Osteoblast (primary cell): Measurements from ENCODE around the gene RASSF5. TPM values are rescaled to one million over a fixed set of nuclear protein-coding genes. Genes with fewer than 3 reads are reported as not detected.

Source experiments
- DNase-seq: peaks from one replicate; pipeline ENCODE4 v3.0.0; 2011; ENCODE audit warnings: low spot score, mixed read lengths; ENCODE audit not compliant: insufficient read length; ENCODE audit errors: missing footprints
- H2AFZ ChIP-seq: 2 replicates; pipeline ENCODE4 v1.6.0; 2011; ENCODE audit warnings: mild to moderate bottlenecking, low read length
- H3K27ac ChIP-seq: 2 replicates; pipeline ENCODE4 v1.5.1; 2011; ENCODE audit warnings: mild to moderate bottlenecking, low read depth, low read length, moderate library complexity
- H3K27me3 ChIP-seq: 2 replicates; pipeline ENCODE4 v1.6.0; 2012; ENCODE audit warnings: mild to moderate bottlenecking, control low read depth, inconsistent platforms, low read length, moderate library complexity; ENCODE audit not compliant: insufficient read depth
- H3K36me3 ChIP-seq: 2 replicates; pipeline ENCODE4 v1.5.1; 2011; ENCODE audit warnings: mild to moderate bottlenecking, low read length, control low read depth, moderate library complexity; ENCODE audit not compliant: insufficient read depth
- H3K4me1 ChIP-seq: 2 replicates; pipeline ENCODE4 v1.5.1; 2011; ENCODE audit warnings: mild to moderate bottlenecking, low read length, control low read depth, moderate library complexity; ENCODE audit not compliant: insufficient read depth
- H3K4me2 ChIP-seq: 2 replicates; pipeline ENCODE4 v1.6.0; 2011; ENCODE audit warnings: mild to moderate bottlenecking, low read length; ENCODE audit not compliant: insufficient read depth
- H3K4me3 ChIP-seq: fragments of 200-600 bp; sonication (generic); 3 replicates; pipeline ENCODE4 v1.5.1; 2012; ENCODE audit warnings: mild to moderate bottlenecking, low read length, inconsistent platforms; ENCODE audit not compliant: insufficient read depth
- H3K79me2 ChIP-seq: 2 replicates; pipeline ENCODE4 v1.6.0; 2012; ENCODE audit warnings: mild to moderate bottlenecking, low read length, control low read depth, inconsistent platforms; ENCODE audit not compliant: insufficient read depth
- H3K9me3 ChIP-seq: 2 replicates; pipeline ENCODE4 v1.5.1; 2011; ENCODE audit warnings: low read depth, low read length, control low read depth
- H4K20me1 ChIP-seq: 2 replicates; pipeline ENCODE4 v1.6.0; 2012; ENCODE audit warnings: mild to moderate bottlenecking, low read length, control low read depth; ENCODE audit not compliant: insufficient read depth
- total RNA-seq: library from RNA; depleted of rRNA; stranded (reverse); fragments of >200 nt; gene quantifications from 2 replicates; pipeline ENCODE4 v1.2.3, GENCODE V29; 2012
- TF ChIP-seq, protein P1 (sequence below): IDR thresholded peaks from 2 replicates; pipeline ENCODE4 v1.5.1; 2011; ENCODE audit warnings: mild to moderate bottlenecking, low read depth, low read length, moderate library complexity; ENCODE audit errors: extremely low read depth

The RASSF5 gene
- total RNA-seq, 1 donor = 0.72 TPM

DNA sequence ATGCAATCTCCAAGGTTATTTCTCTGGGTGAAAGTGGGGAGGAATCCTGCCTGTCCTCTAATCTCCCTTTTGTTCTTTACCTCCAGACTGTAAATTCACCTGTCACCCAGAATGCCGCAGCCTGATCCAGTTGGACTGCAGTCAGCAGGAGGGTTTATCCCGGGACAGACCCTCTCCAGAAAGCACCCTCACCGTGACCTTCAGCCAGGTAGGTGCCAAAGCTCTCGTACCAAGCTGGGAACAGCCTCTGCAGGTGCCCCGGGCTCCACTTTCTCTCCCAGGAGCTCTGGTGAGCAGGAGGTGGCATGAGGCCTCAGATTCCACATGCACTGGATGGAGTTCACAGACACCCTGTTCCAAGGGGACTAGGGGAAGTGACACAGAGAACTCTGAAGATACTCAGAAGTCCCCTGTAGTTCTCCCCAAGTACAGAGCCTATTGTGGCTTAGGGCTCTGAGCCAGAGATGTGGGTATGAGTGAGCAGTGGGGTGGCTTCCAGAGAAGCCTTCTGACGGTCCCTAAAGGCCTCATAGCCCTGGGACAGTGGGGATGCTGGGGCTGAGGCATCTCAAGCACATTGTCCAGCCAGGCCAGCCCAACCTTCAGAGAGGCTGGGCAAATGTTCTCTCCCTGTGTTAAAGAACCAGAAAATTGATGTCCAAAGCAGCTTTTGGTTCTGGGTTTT lies 30.9 kb downstream of the RASSF5 start:
- H3K4me2 ChIP-seq = no peak overlapping the region
- no peaks in the 10 kb centered on the region for H3K9me3 ChIP-seq
- peaks cover 23% of the 10 kb centered on the region for H3K4me1 ChIP-seq
- H3K27me3 ChIP-seq = no peaks in the 10 kb centered on the region
- no peak overlapping the region for H2AFZ ChIP-seq
- H3K27ac ChIP-seq = no peak overlapping the region
- H4K20me1 ChIP-seq = peaks cover 2% of the 10 kb centered on the region
- no peaks in the 10 kb centered on the region for H3K36me3 ChIP-seq
- no peak for DNase-seq
- TF ChIP-seq, protein P1, sequence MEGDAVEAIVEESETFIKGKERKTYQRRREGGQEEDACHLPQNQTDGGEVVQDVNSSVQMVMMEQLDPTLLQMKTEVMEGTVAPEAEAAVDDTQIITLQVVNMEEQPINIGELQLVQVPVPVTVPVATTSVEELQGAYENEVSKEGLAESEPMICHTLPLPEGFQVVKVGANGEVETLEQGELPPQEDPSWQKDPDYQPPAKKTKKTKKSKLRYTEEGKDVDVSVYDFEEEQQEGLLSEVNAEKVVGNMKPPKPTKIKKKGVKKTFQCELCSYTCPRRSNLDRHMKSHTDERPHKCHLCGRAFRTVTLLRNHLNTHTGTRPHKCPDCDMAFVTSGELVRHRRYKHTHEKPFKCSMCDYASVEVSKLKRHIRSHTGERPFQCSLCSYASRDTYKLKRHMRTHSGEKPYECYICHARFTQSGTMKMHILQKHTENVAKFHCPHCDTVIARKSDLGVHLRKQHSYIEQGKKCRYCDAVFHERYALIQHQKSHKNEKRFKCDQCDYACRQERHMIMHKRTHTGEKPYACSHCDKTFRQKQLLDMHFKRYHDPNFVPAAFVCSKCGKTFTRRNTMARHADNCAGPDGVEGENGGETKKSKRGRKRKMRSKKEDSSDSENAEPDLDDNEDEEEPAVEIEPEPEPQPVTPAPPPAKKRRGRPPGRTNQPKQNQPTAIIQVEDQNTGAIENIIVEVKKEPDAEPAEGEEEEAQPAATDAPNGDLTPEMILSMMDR = no peak
- no peak overlapping the region for H3K4me3 ChIP-seq
- H3K79me2 ChIP-seq = no peaks in the 10 kb centered on the region

DNA sequence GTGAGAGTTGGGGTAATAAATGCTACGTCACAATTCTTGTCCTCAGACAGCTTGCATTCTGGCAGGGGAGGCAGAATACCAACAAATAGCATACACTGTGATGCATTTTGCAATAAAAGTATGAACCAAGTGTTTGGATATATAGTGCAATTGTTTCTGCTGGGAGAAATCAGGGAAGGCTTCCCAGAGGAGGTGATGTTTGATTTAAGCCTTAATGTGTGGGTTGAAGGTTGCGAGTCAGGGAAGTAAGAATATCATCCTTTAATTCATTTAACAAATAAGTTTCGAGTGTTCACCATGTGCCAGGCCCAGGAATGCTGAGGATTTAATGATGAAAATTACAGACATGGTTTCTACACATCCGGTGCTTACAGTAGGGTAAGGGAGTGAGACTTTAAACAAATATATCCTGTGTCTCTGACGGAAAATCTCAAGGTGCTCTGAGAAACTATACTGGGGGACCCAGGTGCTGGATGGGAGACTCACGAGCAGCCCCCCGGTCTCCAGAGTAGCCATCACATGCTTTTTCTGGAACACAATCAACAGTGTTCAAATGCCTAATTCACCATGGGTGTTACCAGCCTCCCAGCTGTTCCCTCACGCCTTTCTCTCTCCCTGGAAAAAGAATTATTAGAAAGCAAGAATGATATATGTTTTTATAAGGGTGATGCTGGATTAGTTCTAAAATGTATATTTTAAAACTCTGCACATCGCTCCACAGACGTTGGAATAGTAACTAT lies 31.7 kb downstream of the RASSF5 start:
- no peak for DNase-seq

DNA sequence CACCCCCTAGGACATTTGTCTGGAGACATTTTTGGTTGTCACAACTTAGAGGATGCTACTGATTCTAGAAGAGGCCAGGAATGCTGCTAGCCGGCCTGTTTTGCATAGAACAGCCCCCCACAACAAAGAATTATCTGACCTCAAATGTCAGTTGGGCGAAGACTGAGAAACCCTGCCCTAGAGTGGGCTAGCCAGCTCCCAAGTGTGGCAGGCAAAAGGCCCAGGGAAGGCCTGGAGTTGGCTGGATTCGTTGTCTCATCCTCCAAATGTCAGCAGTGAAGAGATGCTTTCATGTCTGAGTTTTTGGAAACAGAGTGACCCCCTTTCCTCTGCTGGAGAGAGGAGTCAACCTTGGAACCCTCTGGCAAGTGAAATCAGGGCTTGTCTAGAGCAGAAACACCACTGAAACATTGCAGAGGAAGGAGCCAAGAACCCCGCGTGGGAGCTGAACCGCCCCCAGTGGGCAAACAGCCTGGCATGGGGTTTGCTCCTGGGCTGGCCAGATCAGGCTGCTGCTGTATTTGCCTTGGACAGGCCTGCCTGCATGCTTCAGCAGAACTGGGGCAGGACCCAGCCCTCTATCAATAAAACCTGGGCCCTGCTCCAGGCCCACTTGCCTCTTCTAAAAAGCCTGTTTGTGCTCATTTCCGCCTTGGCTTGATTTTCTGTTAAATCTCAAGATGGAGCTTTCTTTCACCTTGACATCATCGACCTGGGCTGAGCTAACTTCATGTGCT lies 32.9 kb downstream of the RASSF5 start:
- Histone ChIP-seq H3K79me2 (no peaks in the 10 kb centered on the region), H3K9me3 (no peaks in the 10 kb centered on the region), H3K4me3 (no peak overlapping the region), H3K4me1 (peaks cover 20% of the 10 kb centered on the region), H3K36me3 (no peaks in the 10 kb centered on the region), H4K20me1 (peaks cover 2% of the 10 kb centered on the region), H3K4me2 (no peak overlapping the region), H2AFZ (peak overlapping the region; percentile 14), H3K27ac (no peak overlapping the region), H3K27me3 (no peaks in the 10 kb centered on the region)
- TF ChIP-seq, protein P1 = no peak
- no peak for DNase-seq

More for the DNA sequence above, 31.7 kb downstream of the RASSF5 start:
- TF ChIP-seq, protein P1 = no peak
- Histone ChIP-seq H3K9me3 (no peaks in the 10 kb centered on the region), H3K4me2 (no peak overlapping the region), H3K79me2 (no peaks in the 10 kb centered on the region), H2AFZ (no peak overlapping the region), H3K4me1 (peaks cover 23% of the 10 kb centered on the region), H4K20me1 (peaks cover 2% of the 10 kb centered on the region), H3K36me3 (no peaks in the 10 kb centered on the region), H3K27me3 (no peaks in the 10 kb centered on the region), H3K4me3 (no peak overlapping the region), H3K27ac (no peak overlapping the region)
